ENCODE measurements around the gene AVPR2. TPM values are rescaled to one million over a fixed set of nuclear protein-coding genes. Genes with fewer than 3 reads are reported as not detected.

The AVPR2 gene
- total RNA-seq, 2 experiments from 2014 or later, result not detected

DNA sequence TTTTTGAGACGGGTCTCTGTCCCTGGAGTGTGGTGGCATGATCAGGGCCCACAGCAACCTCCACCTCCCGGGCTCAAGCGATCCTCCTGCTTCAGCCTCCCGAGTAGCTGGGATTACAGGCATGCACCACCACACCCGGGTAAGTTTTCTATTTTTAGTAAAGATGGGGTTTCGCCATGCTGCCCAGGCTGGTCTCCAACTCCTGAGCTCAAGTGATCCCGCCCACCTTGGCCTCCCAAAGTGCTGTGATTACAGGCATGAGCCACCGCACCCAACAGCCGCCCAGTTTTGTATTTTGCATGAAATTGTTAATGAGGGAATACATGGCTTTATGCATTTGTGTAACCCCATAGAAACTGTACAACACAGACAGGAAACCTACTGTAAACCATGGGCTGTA is 24.4 kb downstream of the AVPR2 start:
- POLR2A ChIA-PET, result interaction anchor here (0.9 to 9.8 kb wide), 4 partner anchors 10 to 40 kb away, joined by 3 to 130 read pairs (median 54); partner anchors contain the start of genes HCFC1, RENBP and TMEM187
- no peaks in the 10 kb centered on the region for H3K27me3 Mint-ChIP-seq
- CTCF ChIA-PET, result interaction anchor here (0.9 to 11.9 kb wide), 5 partner anchors 9 to 164 kb away, joined by 3 to 136 read pairs (median 4); partner anchors contain the start of genes PLXNB3 and RENBP
- H3K36me3 Mint-ChIP-seq (ENCODE audit: low read depth), result peaks cover 35% of the 10 kb centered on the region
- intact Hi-C loops (cut with micrococcal nuclease), result loop anchor here (10.0 kb wide), 1 partner anchor 164 kb away; the partner anchor contains the start of gene PLXNB3
- H3K27ac Mint-ChIP-seq, result peak overlapping the region; percentile 78
- DNase-seq, result no peak
- no peaks in the 10 kb centered on the region for H3K9me3 Mint-ChIP-seq
- no peak for TF ChIP-seq CTCF (IDR thresholded peaks at IDR 0.05)
- H3K4me1 Mint-ChIP-seq (ENCODE audit: low read depth), result peaks cover 21% of the 10 kb centered on the region
- H3K4me3 Mint-ChIP-seq, result peak overlapping the region; percentile 79
- no peak for ATAC-seq

GRCh38 chrX:153929576-153929975 is 25.1 kb downstream of the AVPR2 start:
- no peak for ATAC-seq
- ChIA-PET POLR2A (interaction anchor here (0.9 to 9.8 kb wide), 4 partner anchors 9 to 39 kb away, joined by 3 to 130 read pairs (median 54); partner anchors contain the start of genes HCFC1, RENBP and TMEM187), CTCF (interaction anchor here (1.0 to 11.9 kb wide), 3 partner anchors 20 to 165 kb away, joined by 3 to 136 read pairs (median 4); partner anchors contain the start of genes PLXNB3 and RENBP)
- intact Hi-C loops (cut with micrococcal nuclease), result loop anchor here (10.0 kb wide), 1 partner anchor 165 kb away; the partner anchor contains the start of gene PLXNB3
- no peaks in the 10 kb centered on the region for H3K27me3 Mint-ChIP-seq
- H3K9me3 Mint-ChIP-seq, result no peaks in the 10 kb centered on the region
- no peak for DNase-seq
- TF ChIP-seq CTCF (IDR thresholded peaks at IDR 0.05), result no peak
- peak overlapping the region; percentile 79 for H3K4me3 Mint-ChIP-seq
- peaks cover 22% of the 10 kb centered on the region for H3K4me1 Mint-ChIP-seq (ENCODE audit: low read depth)
- H3K27ac Mint-ChIP-seq, result peak overlapping the region; percentile 78
- H3K36me3 Mint-ChIP-seq (ENCODE audit: low read depth), result peaks cover 35% of the 10 kb centered on the region

DNA sequence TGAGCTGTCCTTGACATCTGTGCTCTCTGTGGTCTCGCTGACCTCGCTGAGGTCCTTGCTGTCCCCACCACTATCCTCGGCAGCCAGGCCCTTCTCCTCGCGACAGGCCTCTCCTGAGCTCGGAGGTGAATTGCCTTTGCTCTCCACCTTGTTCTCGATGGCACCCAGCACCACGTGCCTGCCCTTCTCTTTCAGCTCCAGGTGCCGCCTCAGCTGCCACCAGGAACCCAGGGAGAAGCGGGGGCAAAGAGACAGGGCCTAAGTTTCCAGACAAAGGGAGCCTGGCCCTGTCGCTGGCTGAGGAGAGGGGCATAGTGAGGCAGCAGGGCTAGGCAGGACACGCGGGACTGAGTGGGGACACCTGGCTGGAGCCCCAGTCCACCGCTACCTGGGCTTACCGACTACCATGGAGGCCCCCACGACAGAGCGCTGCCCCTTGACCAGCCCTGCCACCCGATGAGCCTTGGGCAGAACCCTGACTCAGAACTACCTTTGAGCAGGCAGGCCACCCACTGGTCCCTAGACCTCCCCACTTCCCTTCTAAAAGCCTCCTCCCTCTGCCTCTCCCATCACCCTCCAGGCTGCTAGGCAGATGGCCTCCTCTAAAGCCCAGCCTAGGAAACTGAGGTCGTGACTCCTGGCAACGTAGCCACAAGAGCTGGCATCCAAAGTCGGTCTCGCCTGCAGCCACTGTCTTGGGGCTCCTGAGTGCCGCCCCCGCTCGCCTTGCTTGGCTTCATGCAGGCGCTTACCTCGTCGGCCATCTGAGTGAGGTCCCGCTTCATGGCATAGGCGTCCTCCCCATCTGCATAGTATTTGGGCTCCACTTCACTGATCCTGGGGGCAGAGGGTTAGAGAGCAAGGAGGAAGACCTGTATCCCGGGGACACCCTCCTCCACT is 25.8 kb downstream of the AVPR2 start:
- ChIA-PET POLR2A (interaction anchor here (8.7 to 9.8 kb wide), 2 partner anchors 18 to 39 kb away, joined by 105 to 130 read pairs; partner anchors contain the start of genes HCFC1, RENBP and TMEM187), CTCF (interaction anchor here (11.9 kb wide), 1 partner anchor 19 kb away, joined by 136 read pairs; the partner anchor contains the start of gene RENBP)
- ATAC-seq, result no peak
- Mint-ChIP-seq H3K36me3 (ENCODE audit: low read depth) (peaks cover 31% of the 10 kb centered on the region), H3K9me3 (no peaks in the 10 kb centered on the region), H3K27me3 (no peaks in the 10 kb centered on the region), H3K4me3 (no peak overlapping the region), H3K27ac (peak overlapping the region; percentile 67), H3K4me1 (ENCODE audit: low read depth) (peaks cover 22% of the 10 kb centered on the region)
- intact Hi-C loops (cut with micrococcal nuclease), result no loop called here
- no peak for DNase-seq
- no peak for TF ChIP-seq CTCF (IDR thresholded peaks at IDR 0.05)

GRCh38 chrX:153931151-153931550 is 26.7 kb downstream of the AVPR2 start:
- POLR2A ChIA-PET, result interaction anchor here (0.6 to 9.8 kb wide), 3 partner anchors 10 to 38 kb away, joined by 3 to 130 read pairs (median 105); partner anchors contain the start of genes HCFC1, RENBP and TMEM187
- Mint-ChIP-seq H3K4me3 (no peak overlapping the region), H3K27ac (peak overlapping the region; percentile 67), H3K9me3 (no peaks in the 10 kb centered on the region), H3K4me1 (ENCODE audit: low read depth) (peaks cover 26% of the 10 kb centered on the region), H3K36me3 (ENCODE audit: low read depth) (peaks cover 29% of the 10 kb centered on the region), H3K27me3 (no peaks in the 10 kb centered on the region)
- no peak for DNase-seq
- no peak for ATAC-seq
- intact Hi-C loops (cut with micrococcal nuclease), result no loop called here
- TF ChIP-seq CTCF (IDR thresholded peaks at IDR 0.05), result no peak
- CTCF ChIA-PET, result interaction anchor here (11.9 kb wide), 1 partner anchor 18 kb away, joined by 136 read pairs; the partner anchor contains the start of gene RENBP
